Panc1 (cell line): ENCODE measurements around the gene DENND6A. TPM values are rescaled to one million over a fixed set of nuclear protein-coding genes. Genes with fewer than 3 reads are reported as not detected.

Experiments
- ATAC-seq: fragments of 200-7000 bp; cut with Tn5 transposase; 2 replicates; pipeline ENCODE4 v1.9.1; 2020; ENCODE audit warnings: mild to moderate bottlenecking, moderate library complexity
- BruUV-seq: library from RNA; stranded (reverse); fragments of 400-500 nt; replicated peaks from 2 replicates; lab custom pipeline; 2021; lab: Mats Ljungman, UMichigan
- CTCF ChIA-PET: fragments of 300-600 bp; sonication (Branson Sonifier 250); formaldehyde crosslinking; loops from one replicate; lab custom pipeline; 2022; ENCODE audit warnings: antibody characterized with exemption; lab: Charles Lee
- POLR2A ChIA-PET: fragments of 300-600 bp; sonication (Branson Sonifier 250); formaldehyde crosslinking; loops from one replicate; lab custom pipeline; 2022; ENCODE audit warnings: antibody characterized with exemption; lab: Charles Lee
- DNase-seq: peaks from one replicate; pipeline ENCODE4 v3.0.0-alpha.2; 2010; ENCODE audit warnings: low read depth, low spot score
- H3K27ac ChIP-seq: 2 replicates; pipeline ENCODE4 v1.5.1; 2011; ENCODE audit warnings: mild to moderate bottlenecking, low read length, inconsistent platforms
- H3K27me3 ChIP-seq: fragments of 200-500 bp; sonication (Bioruptor generic); 2 replicates; pipeline ENCODE4 v1.6.0; 2014; ENCODE audit warnings: low read length, inconsistent platforms; ENCODE audit not compliant: control insufficient read depth, insufficient read depth
- H3K36me3 ChIP-seq: fragments of 200-500 bp; sonication (Bioruptor generic); 2 replicates; pipeline ENCODE4 v1.5.1; 2014; ENCODE audit warnings: inconsistent platforms, mild to moderate bottlenecking, low read length, moderate library complexity; ENCODE audit not compliant: control insufficient read depth, insufficient read depth
- H3K4me1 ChIP-seq: 2 replicates; pipeline ENCODE4 v1.5.1; 2011; ENCODE audit warnings: inconsistent platforms, mild to moderate bottlenecking, low read length, moderate library complexity; ENCODE audit not compliant: control insufficient read depth, insufficient read depth
- H3K4me3 ChIP-seq, 2 experiments: 2 replicates each; pipeline ENCODE4 v1.5.1; 2011 to 2012; ENCODE audit warnings: low read depth in 2 of 2, low read length in 2 of 2, mild to moderate bottlenecking in 2 of 2, inconsistent platforms in 1 of 2, moderate library complexity in 1 of 2
- H3K9me3 ChIP-seq: fragments of 200-500 bp; sonication (Bioruptor generic); 2 replicates; pipeline ENCODE4 v1.5.1; 2014; ENCODE audit warnings: low read depth, mild to moderate bottlenecking, inconsistent platforms, low read length, moderate library complexity; ENCODE audit not compliant: control insufficient read depth, insufficient read depth
- CTCF ChIP-seq: fragments of 450-650 bp; IDR thresholded peaks from 2 replicates; pipeline ENCODE4 v1.5.1; 2017; ENCODE audit warnings: mild to moderate bottlenecking
- POLR2AphosphoS5 ChIP-seq: IDR thresholded peaks from 2 replicates; pipeline ENCODE4 v1.6.1; 2012; ENCODE audit warnings: mild to moderate bottlenecking, low read depth, low read length, moderate library complexity
- REST ChIP-seq, 2 experiments: IDR thresholded peaks; 2 replicates each; pipeline ENCODE4 v1.6.1; 2011 to 2012; ENCODE audit warnings: low read depth in 2 of 2, control low read depth in 1 of 2, low read length in 1 of 2, mild to moderate bottlenecking in 1 of 2, moderate library complexity in 1 of 2; ENCODE audit not compliant: insufficient read depth in 1 of 2
- SIN3A ChIP-seq: IDR thresholded peaks from 2 replicates; pipeline ENCODE4 v1.6.1; 2012; ENCODE audit warnings: low read depth, mild to moderate bottlenecking, low read length, moderate library complexity, borderline replicate concordance; ENCODE audit not compliant: insufficient read depth
- TCF7L2 ChIP-seq: IDR thresholded peaks from 2 replicates; pipeline ENCODE4 v1.6.1; 2011; ENCODE audit warnings: mild to moderate bottlenecking, low read depth, low read length, inconsistent platforms
- in situ Hi-C: cut with HindIII; loops from 2 replicates; pipeline ENCODE4 v1.10.0; 2016; ENCODE audit warnings: low sequenced_read_pairs, low pct_unique_long_range_greater_than_20kb
- intact Hi-C: fragments of 100-400 bp; cut with micrococcal nuclease; formaldehyde crosslinking; loops from one replicate; pipeline ENCODE4 v1.10.0; 2022; ENCODE audit not compliant: unreplicated experiment
- total RNA-seq: library from RNA; stranded (reverse); gene quantifications from one replicate; pipeline ENCODE4 v1.2.1, GENCODE V29; 2021; ENCODE audit not compliant: unreplicated experiment

Gene DENND6A
- total RNA-seq, 1 experiment from 2014 or later = 18.1 TPM

- Histone ChIP-seq H3K27me3 (no peaks in the 10 kb centered on the region), H3K4me3 (no peak overlapping the region), H3K27ac (no peak overlapping the region), H3K36me3 (peaks cover 10% of the 10 kb centered on the region; the same call in 1 of the 2 replicates), H3K4me1 (peaks cover 11% of the 10 kb centered on the region), H3K9me3 (no peaks in the 10 kb centered on the region)
- in situ Hi-C loops = no loop called here
- no peak for TF ChIP-seq TCF7L2
- no peak for TF ChIP-seq POLR2AphosphoS5
- TF ChIP-seq SIN3A = no peak
- TF ChIP-seq REST (IDR thresholded peaks at IDR 0.05; ENCODE audit: insufficient read depth in 1 of 2, low read depth in 2 of 2, low read length in 1 of 2) = no peak
- TF ChIP-seq CTCF = no peak
- no TSS peak for BruUV-seq
- POLR2A ChIA-PET = interaction anchor here (0.7 kb wide), 1 partner anchor 12 kb away, joined by 3 read pairs; no protein-coding TSS in a partner anchor
- CTCF ChIA-PET = no interaction called here
- ATAC-seq = no peak
- intact Hi-C loops = no loop called here
- DNase-seq = no peak
Measured at GRCh38 chr3:57583544-57583943, 109.3 kb downstream of the DENND6A start.

GRCh38 chr3:57582474-57583168, 110.3 kb downstream of the DENND6A start:
- Histone ChIP-seq H3K9me3 (no peaks in the 10 kb centered on the region), H3K27ac (no peak overlapping the region), H3K4me1 (peaks cover 11% of the 10 kb centered on the region), H3K27me3 (no peaks in the 10 kb centered on the region), H3K36me3 (peaks cover 10% of the 10 kb centered on the region; the same call in 1 of the 2 replicates), H3K4me3 (no peak overlapping the region)
- no TSS peak for BruUV-seq
- ChIA-PET POLR2A (interaction anchor here (0.7 kb wide), 1 partner anchor 13 kb away, joined by 3 read pairs; no protein-coding TSS in a partner anchor), CTCF (no interaction called here)
- DNase-seq (no peak), ATAC-seq (peak; percentile 80)
- TF ChIP-seq POLR2AphosphoS5 (no peak), CTCF (peak; percentile 56)
- intact Hi-C loops (no loop called here), in situ Hi-C loops (no loop called here)
